Effector CD8-positive, alpha-beta T cell (primary cell): ENCODE measurements around the gene DPYSL4.

Experiments
- DNase-seq: peaks from one replicate; lab custom pipeline; 2025; lab: John Stamatoyannopoulos, UW

Gene DPYSL4

GRCh38 chr10:132163826-132164515 lies 22.8 kb upstream of the DPYSL4 start:
- no peak for DNase-seq

- DNase-seq = no peak
Observed at GRCh38 chr10:132164761-132165278, 21.9 kb upstream of the DPYSL4 start.

GRCh38 chr10:132165416-132165980 lies 21.2 kb upstream of the DPYSL4 start:
- no peak for DNase-seq

GRCh38 chr10:132166216-132166950 lies 20.4 kb upstream of the DPYSL4 start:
- DNase-seq = no peak

- DNase-seq = no peak
Observed at GRCh38 chr10:132167041-132167674, 19.6 kb upstream of the DPYSL4 start.

- no peak for DNase-seq
Observed at GRCh38 chr10:132167976-132168375, 18.8 kb upstream of the DPYSL4 start.

GRCh38 chr10:132168571-132169030 lies 18.1 kb upstream of the DPYSL4 start:
- DNase-seq = no peak

- no peak for DNase-seq
Observed at GRCh38 chr10:132169031-132169765, 17.6 kb upstream of the DPYSL4 start.

GRCh38 chr10:132169766-132170560 lies 16.8 kb upstream of the DPYSL4 start:
- no peak for DNase-seq

GRCh38 chr10:132170561-132171361 lies 16.0 kb upstream of the DPYSL4 start:
- no peak for DNase-seq

- DNase-seq = no peak
Observed at GRCh38 chr10:132172091-132173066, 14.4 kb upstream of the DPYSL4 start.

GRCh38 chr10:132173185-132173584 lies 13.6 kb upstream of the DPYSL4 start:
- no peak for DNase-seq

GRCh38 chr10:132174237-132174636 lies 12.5 kb upstream of the DPYSL4 start:
- DNase-seq = no peak

- DNase-seq = no peak
Observed at GRCh38 chr10:132175408-132175807, 11.3 kb upstream of the DPYSL4 start.

GRCh38 chr10:132175907-132176581 lies 10.7 kb upstream of the DPYSL4 start:
- no peak for DNase-seq

- no peak for DNase-seq
Observed at GRCh38 chr10:132176623-132177500, 9.9 kb upstream of the DPYSL4 start.

- no peak for DNase-seq
Observed at GRCh38 chr10:132178046-132178445, 8.7 kb upstream of the DPYSL4 start.
